Loucy (cell line): ENCODE measurements around the gene ZBED6.
"Not testable (repeated sequence)": the region's sequence is repeated elsewhere in the genome, so short reads cannot be mapped to it uniquely, and the experiment has no call there.

ENCODE experiments used
- H2AFZ ChIP-seq: fragments of 200-600 bp; sonication (generic); 2 replicates; pipeline ENCODE4 v1.6.0; 2016; ENCODE audit warnings: antibody characterized with exemption, mild to moderate bottlenecking, low read length, moderate library complexity
- H3F3A ChIP-seq: fragments of 200-600 bp; 2 replicates; pipeline ENCODE4 v1.6.0; 2016; ENCODE audit warnings: antibody characterized with exemption, low read depth, mild to moderate bottlenecking
- H3K27me3 ChIP-seq: fragments of 200-600 bp; sonication (generic); 2 replicates; pipeline ENCODE4 v1.6.1; 2014; ENCODE audit warnings: low read length, mild to moderate bottlenecking; ENCODE audit not compliant: insufficient read depth, poor library complexity, severe bottlenecking
- H3K36me3 ChIP-seq: fragments of 200-600 bp; sonication (generic); 2 replicates; pipeline ENCODE4 v1.6.1; 2016; ENCODE audit warnings: low read length; ENCODE audit not compliant: insufficient read depth
- H3K4me1 ChIP-seq: fragments of 200-600 bp; sonication (generic); 2 replicates; pipeline ENCODE4 v1.5.1; 2014; ENCODE audit warnings: low read length, mild to moderate bottlenecking; ENCODE audit not compliant: insufficient read depth, poor library complexity, severe bottlenecking
- H3K4me2 ChIP-seq: fragments of 200-600 bp; sonication (generic); 2 replicates; pipeline ENCODE4 v1.6.0; 2014; ENCODE audit warnings: antibody characterized with exemption, low read length, low read depth, mild to moderate bottlenecking; ENCODE audit not compliant: poor library complexity, severe bottlenecking
- H3K4me3 ChIP-seq: fragments of 200-600 bp; sonication (generic); 2 replicates; pipeline ENCODE4 v1.5.1; 2014; ENCODE audit warnings: low read length, mild to moderate bottlenecking, mixed read lengths; ENCODE audit not compliant: poor library complexity, severe bottlenecking
- H3K79me2 ChIP-seq: fragments of 200-600 bp; sonication (generic); 2 replicates; pipeline ENCODE4 v1.6.1; 2014; ENCODE audit warnings: low read length; ENCODE audit not compliant: insufficient read depth
- H3K9ac ChIP-seq: fragments of 200-600 bp; sonication (generic); 2 replicates; pipeline ENCODE4 v1.6.0; 2014; ENCODE audit warnings: mild to moderate bottlenecking, low read depth, low read length, moderate library complexity; ENCODE audit not compliant: poor library complexity, severe bottlenecking
- H3K9me2 ChIP-seq: fragments of 200-600 bp; sonication (generic); replicated peaks from 2 replicates; pipeline ENCODE4 v1.6.1; 2016; ENCODE audit warnings: low read depth, low read length, mixed read lengths
- H3K9me3 ChIP-seq: fragments of 200-600 bp; sonication (generic); 2 replicates; pipeline ENCODE4 v1.6.1; 2014; ENCODE audit warnings: mild to moderate bottlenecking, antibody characterized with exemption, low read length, low read depth; ENCODE audit not compliant: insufficient read depth
- H4K20me1 ChIP-seq: fragments of 200-600 bp; sonication (generic); 2 replicates; pipeline ENCODE4 v1.6.0; 2014; ENCODE audit warnings: antibody characterized with exemption, low read length, mild to moderate bottlenecking; ENCODE audit not compliant: insufficient read depth, poor library complexity, severe bottlenecking
- CTCF ChIP-seq: fragments of 200-600 bp; sonication (generic); conservative IDR thresholded peaks from 2 replicates; pipeline ENCODE4 v1.5.1; 2014; ENCODE audit warnings: mild to moderate bottlenecking, antibody characterized with exemption, low read length
- EZH2phosphoT487 ChIP-seq: fragments of 200-600 bp; IDR thresholded peaks from 2 replicates; pipeline ENCODE4 v1.6.1; 2018; ENCODE audit warnings: antibody characterized with exemption, mild to moderate bottlenecking, moderate library complexity, borderline replicate concordance

Gene ZBED6

GRCh38 chr1:203828503-203828902 is 33.1 kb downstream of the ZBED6 start:
- no peak for TF ChIP-seq CTCF
- no peak for TF ChIP-seq EZH2phosphoT487
- H3K36me3 ChIP-seq, result peaks cover 81% of the 10 kb centered on the region
- peaks cover 3% of the 10 kb centered on the region for H4K20me1 ChIP-seq

GRCh38 chr1:203829247-203829646 is 33.8 kb downstream of the ZBED6 start:
- not testable (repeated sequence) for H3K4me2 ChIP-seq, H3K27me3 ChIP-seq, H3K4me1 ChIP-seq, H3K9ac ChIP-seq, H3K4me3 ChIP-seq, H3K9me2 ChIP-seq, H3K9me3 ChIP-seq, H3F3A ChIP-seq, H4K20me1 ChIP-seq, H2AFZ ChIP-seq
- Histone ChIP-seq H3K79me2 (peaks cover 21% of the 10 kb centered on the region), H3K36me3 (peaks cover 84% of the 10 kb centered on the region)

More at GRCh38 chr1:203828503-203828902, 33.1 kb downstream of the ZBED6 start:
- H3K79me2 ChIP-seq, result peaks cover 26% of the 10 kb centered on the region
- H3K9me2 ChIP-seq, result no peaks in the 10 kb centered on the region
- no peak overlapping the region for H3K4me3 ChIP-seq
- no peak overlapping the region for H3K4me2 ChIP-seq
- no peak overlapping the region for H3K9ac ChIP-seq
- H3K9me3 ChIP-seq, result no peaks in the 10 kb centered on the region
- H3K27me3 ChIP-seq, result no peaks in the 10 kb centered on the region
- H2AFZ ChIP-seq, result no peak overlapping the region
- no peaks in the 10 kb centered on the region for H3F3A ChIP-seq
- no peaks in the 10 kb centered on the region for H3K4me1 ChIP-seq

- Histone ChIP-seq H3K4me1 (no peaks in the 10 kb centered on the region), H3F3A (no peaks in the 10 kb centered on the region; the same call in 1 of the 2 replicates), H3K27me3 (no peaks in the 10 kb centered on the region), H3K9me2 (no peaks in the 10 kb centered on the region), H3K36me3 (peaks cover 94% of the 10 kb centered on the region), H4K20me1 (peaks cover 3% of the 10 kb centered on the region), H3K4me3 (no peak overlapping the region), H3K9ac (no peak overlapping the region), H3K79me2 (no peaks in the 10 kb centered on the region), H3K9me3 (no peaks in the 10 kb centered on the region), H3K4me2 (no peak overlapping the region), H2AFZ (no peak overlapping the region)
- TF ChIP-seq CTCF (peak; percentile 18; the same call in 1 of the 2 replicates), EZH2phosphoT487 (no peak)
Observed at GRCh38 chr1:203835476-203835875, 40.1 kb downstream of the ZBED6 start.

GRCh38 chr1:203839081-203839480 is 43.7 kb downstream of the ZBED6 start:
- Histone ChIP-seq H3K9me2 (no peaks in the 10 kb centered on the region), H3K4me3 (no peak overlapping the region), H3K9ac (no peak overlapping the region), H3F3A (no peaks in the 10 kb centered on the region; the same call in 1 of the 2 replicates), H3K9me3 (no peaks in the 10 kb centered on the region), H2AFZ (no peak overlapping the region), H3K27me3 (no peaks in the 10 kb centered on the region), H4K20me1 (peaks cover 3% of the 10 kb centered on the region), H3K79me2 (no peaks in the 10 kb centered on the region), H3K4me2 (no peak overlapping the region), H3K4me1 (no peaks in the 10 kb centered on the region), H3K36me3 (peaks cover 81% of the 10 kb centered on the region)
- TF ChIP-seq CTCF, result no peak
- TF ChIP-seq EZH2phosphoT487, result no peak
